H1 (cell line): ENCODE data around the gene ZNF101. TPM values are rescaled to one million over a fixed set of nuclear protein-coding genes. Genes with fewer than 3 reads are reported as not detected.

ENCODE experiments used
- CTCF ChIA-PET: fragments of 300-600 bp; sonication (Branson Sonifier 250); formaldehyde crosslinking; loops from one replicate; lab custom pipeline; 2021; ENCODE audit not compliant: partially characterized antibody; lab: Charles Lee
- POLR2A ChIA-PET: fragments of 300-600 bp; sonication (Branson Sonifier 250); formaldehyde crosslinking; loops from one replicate; lab custom pipeline; 2021; ENCODE audit warnings: inconsistent platforms; ENCODE audit not compliant: partially characterized antibody; lab: Charles Lee
- DNase-seq, 2 experiments: peaks; one replicate each; pipeline versions ENCODE4 v3.0.0 to v3.0.0-alpha.2; 2010 to 2022; ENCODE audit warnings: low spot score in 2 of 2, low read depth in 1 of 2, mixed read lengths in 1 of 2
- FAIRE-seq: peaks from 2 replicates; lab custom pipeline; 2011; peaks lifted over from hg19 to GRCh38; lab: Jason Lieb, UNC
- H2AFZ ChIP-seq: 2 replicates; pipeline ENCODE4 v1.8.1; 2012; ENCODE audit warnings: low read length, inconsistent platforms
- H2AK5ac ChIP-seq: 2 replicates; pipeline ENCODE4 v1.6.1; 2013; ENCODE audit warnings: low read depth, low read length
- H2BK120ac ChIP-seq: replicated peaks from 2 replicates; pipeline ENCODE3; 2013; ENCODE audit warnings: low read depth, low read length, inconsistent platforms
- H2BK12ac ChIP-seq: 2 replicates; pipeline ENCODE4 v1.6.1; 2013; ENCODE audit warnings: low read depth, low read length
- H2BK15ac ChIP-seq: 2 replicates; pipeline ENCODE4 v1.6.1; 2013; ENCODE audit warnings: low read length
- H2BK20ac ChIP-seq: 2 replicates; pipeline ENCODE4 v1.6.1; 2013; ENCODE audit warnings: low read length
- H2BK5ac ChIP-seq: 2 replicates; pipeline ENCODE4 v1.6.1; 2013; ENCODE audit warnings: low read depth, low read length
- H3K14ac ChIP-seq: 2 replicates; pipeline ENCODE4 v1.6.1; 2013; ENCODE audit warnings: inconsistent platforms; ENCODE audit not compliant: insufficient read length
- H3K18ac ChIP-seq: 2 replicates; pipeline ENCODE4 v1.6.1; 2013; ENCODE audit warnings: low read length; ENCODE audit errors: extremely low read depth
- H3K23ac ChIP-seq: 2 replicates; pipeline ENCODE4 v1.6.1; 2013; ENCODE audit warnings: inconsistent platforms; ENCODE audit not compliant: insufficient read length
- H3K23me2 ChIP-seq: 2 replicates; pipeline ENCODE4 v1.6.1; 2013; ENCODE audit warnings: low read depth, low read length
- H3K27ac ChIP-seq: 2 replicates; pipeline ENCODE4 v1.6.1; 2011; ENCODE audit warnings: low read depth, low read length, inconsistent platforms
- H3K27me3 ChIP-seq, 4 experiments: replicated peaks in 1 of 4; 1 replicate in 1 of 4; 2 replicates in 3 of 4; pipeline versions ENCODE4 v1.6.1 to v1.8.1; 2011 to 2013; ENCODE audit warnings: low read length in 3 of 4, mild to moderate bottlenecking in 3 of 4, inconsistent platforms in 2 of 4, mixed read lengths in 2 of 4, moderate library complexity in 1 of 4; ENCODE audit not compliant: control insufficient read depth in 3 of 4, insufficient read depth in 3 of 4; ENCODE audit errors: extremely low read depth in 1 of 4
- H3K36me3 ChIP-seq, 4 experiments: 2 replicates each; pipeline versions ENCODE4 v1.6.1 to v1.8.1; 2011 to 2013; ENCODE audit warnings: mild to moderate bottlenecking in 4 of 4, low read length in 3 of 4, moderate library complexity in 2 of 4, control low read depth in 1 of 4, inconsistent platforms in 1 of 4; ENCODE audit not compliant: insufficient read depth in 4 of 4, control insufficient read depth in 2 of 4
- H3K4ac ChIP-seq: replicated peaks from 2 replicates; pipeline ENCODE3; 2013; ENCODE audit warnings: low read length, low read depth, mixed read lengths, inconsistent platforms; ENCODE audit not compliant: insufficient read length
- H3K4me1 ChIP-seq, 4 experiments: replicated peaks in 1 of 4; 1 replicate in 1 of 4; 2 replicates in 3 of 4; pipeline versions ENCODE4 v1.6.1 to v1.8.1; 2011 to 2013; ENCODE audit warnings: low read length in 3 of 4, inconsistent platforms in 2 of 4, mixed read lengths in 1 of 4; ENCODE audit not compliant: insufficient read depth in 4 of 4, control insufficient read depth in 3 of 4
- H3K4me2 ChIP-seq, 2 experiments: 2 replicates each; pipeline versions ENCODE4 v1.6.1 to v1.8.1; 2011 to 2013; ENCODE audit warnings: low read depth in 2 of 2, low read length in 2 of 2, control low read depth in 1 of 2, inconsistent platforms in 1 of 2, mild to moderate bottlenecking in 1 of 2; ENCODE audit not compliant: insufficient read depth in 1 of 2
- H3K4me3 ChIP-seq, 4 experiments: fragments of 200-600, 300-600 bp in 1 of 4; sonication (generic), shearing (Covaris generic), sonication (Bioruptor Twin) in 1 of 4; 2 replicates each; pipeline versions ENCODE4 v1.5.1 to v1.8.1; 2011 to 2016; ENCODE audit warnings: low read length in 4 of 4, low read depth in 3 of 4, control low read depth in 2 of 4, inconsistent platforms in 2 of 4, mild to moderate bottlenecking in 2 of 4, mixed read lengths in 1 of 4, moderate library complexity in 1 of 4; ENCODE audit not compliant: insufficient read depth in 2 of 4; ENCODE audit errors: extremely low read depth in 1 of 4
- H3K56ac ChIP-seq: replicated peaks from 2 replicates; pipeline ENCODE3; 2013; ENCODE audit warnings: low read depth, mild to moderate bottlenecking, mixed read lengths, low read length, inconsistent platforms; ENCODE audit not compliant: insufficient read length
- H3K79me1 ChIP-seq: 2 replicates; pipeline ENCODE4 v1.6.1; 2013; ENCODE audit warnings: low read depth, low read length, control low read depth
- H3K79me2 ChIP-seq, 2 experiments: 2 replicates each; pipeline versions ENCODE4 v1.6.1 to v1.8.1; 2012 to 2013; ENCODE audit warnings: low read length in 2 of 2, mild to moderate bottlenecking in 2 of 2, inconsistent platforms in 1 of 2; ENCODE audit not compliant: insufficient read depth in 2 of 2, control insufficient read depth in 1 of 2
- H3K9ac ChIP-seq, 4 experiments: replicated peaks in 1 of 4; 1 replicate in 1 of 4; 2 replicates in 3 of 4; pipeline versions ENCODE4 v1.6.1 to v1.8.1; 2011 to 2013; ENCODE audit warnings: low read depth in 3 of 4, low read length in 3 of 4, control low read depth in 2 of 4, mild to moderate bottlenecking in 2 of 4, moderate library complexity in 2 of 4, inconsistent platforms in 1 of 4; ENCODE audit errors: extremely low read depth in 1 of 4
- H3K9me3 ChIP-seq, 2 experiments: 2 replicates each; pipeline versions ENCODE4 v1.6.1 to v1.8.1; 2012 to 2013; ENCODE audit warnings: mild to moderate bottlenecking in 2 of 2, moderate library complexity in 2 of 2, control low read depth in 1 of 2, inconsistent platforms in 1 of 2, low read depth in 1 of 2, low read length in 1 of 2, mixed read lengths in 1 of 2; ENCODE audit not compliant: insufficient read depth in 2 of 2
- H4K20me1 ChIP-seq, 2 experiments: replicated peaks in 1 of 2; 2 replicates each; pipeline versions ENCODE3 to v1.8.1; 2011 to 2013; ENCODE audit warnings: inconsistent platforms in 2 of 2, low read length in 2 of 2, mild to moderate bottlenecking in 1 of 2; ENCODE audit not compliant: insufficient read depth in 2 of 2, control insufficient read depth in 1 of 2
- H4K5ac ChIP-seq: 2 replicates; pipeline ENCODE4 v1.6.1; 2013; ENCODE audit warnings: low read length, low read depth, mixed read lengths, inconsistent platforms; ENCODE audit not compliant: insufficient read length
- H4K8ac ChIP-seq: 2 replicates; pipeline ENCODE4 v1.8.0; 2013; ENCODE audit warnings: mild to moderate bottlenecking, moderate library complexity, low read length, inconsistent platforms; ENCODE audit not compliant: insufficient read depth; ENCODE audit errors: extremely low read depth
- H4K91ac ChIP-seq: replicated peaks from 2 replicates; pipeline ENCODE3; 2013; ENCODE audit warnings: low read length, mixed read lengths, inconsistent platforms; ENCODE audit not compliant: insufficient read length
- CBX8 ChIP-seq: fragments of 300-800, 300-1000 bp; sonication (generic); IDR thresholded peaks from 2 replicates; pipeline ENCODE4 v1.7.1; 2016; ENCODE audit warnings: low read depth, low read length, borderline replicate concordance
- CREB1 ChIP-seq: IDR thresholded peaks from 2 replicates; pipeline ENCODE4 v1.6.1; 2012; ENCODE audit warnings: inconsistent platforms
- CTBP2 ChIP-seq: IDR thresholded peaks from 2 replicates; pipeline ENCODE4 v1.7.0; 2011; ENCODE audit warnings: borderline replicate concordance, mild to moderate bottlenecking, moderate library complexity, mixed read lengths, low read length; ENCODE audit not compliant: insufficient read depth, insufficient read length
- CTCF ChIP-seq, 3 experiments: IDR thresholded peaks; 1 replicate in 2 of 3; 2 replicates in 1 of 3; pipeline versions ENCODE4 v1.5.1 to v1.6.1; 2011; ENCODE audit warnings: low read length in 3 of 3, mild to moderate bottlenecking in 3 of 3, inconsistent platforms in 2 of 3, low read depth in 1 of 3, moderate library complexity in 1 of 3; ENCODE audit not compliant: insufficient read depth in 1 of 3; ENCODE audit errors: control extremely low read depth in 1 of 3
- HDAC6 ChIP-seq: IDR thresholded peaks from one replicate; pipeline ENCODE4 v1.7.1; 2012; ENCODE audit warnings: low read depth, mild to moderate bottlenecking, inconsistent platforms, low read length, moderate library complexity
- ZNF274 ChIP-seq: IDR thresholded peaks from 2 replicates; pipeline ENCODE4 v1.7.0; 2012; ENCODE audit warnings: low read length, borderline replicate concordance; ENCODE audit errors: extremely low read depth
- WGBS, 2 experiments: shearing (Covaris generic) in 1 of 2; methylation state at CpG; one replicate each; pipeline versions ENCODE4 v1.1.6 to v1.1.7; 2013 to 2015; ENCODE audit warnings: low lambda C conversion rate in 2 of 2, mixed read lengths in 2 of 2, inconsistent platforms in 1 of 2, low coverage in 1 of 2, missing lambda C conversion rate in 1 of 2; ENCODE audit not compliant: insufficient replicate concordance in 2 of 2, insufficient coverage in 1 of 2, insufficient read length in 1 of 2; ENCODE audit errors: extremely low coverage in 1 of 2, missing lambda C conversion rate in 1 of 2; 5-methylcytosine and 5-hydroxymethylcytosine counted together
- polyA plus RNA-seq, 7 experiments: library from polyadenylated mRNA; depleted of rRNA in 3 of 7; stranded (reverse) in 5 of 7; unstranded in 2 of 7; fragments of >200 nt in 5 of 7; fragments of 200-250 nt in 2 of 7; gene quantifications; 1 replicate in 5 of 7; 2 replicates in 1 of 7; 4 replicates in 1 of 7; pipeline versions ENCODE4 v1.2.1 to v1.2.3, GENCODE V29; 2011 to 2013; ENCODE audit warnings: missing spikeins in 2 of 7, mixed read lengths in 2 of 7
- total RNA-seq: library from RNA; stranded (reverse); fragmentation: NEBNext Ultra II Directional; extraction: Animal tissue kit (Norgen Biotek cat#: 25700); gene quantifications from 2 replicates; pipeline ENCODE4 v1.2.1, GENCODE V29; 2021
- TF ChIP-seq, protein P1 (sequence below): IDR thresholded peaks from 2 replicates; pipeline ENCODE4 v1.6.1; 2012; ENCODE audit warnings: inconsistent platforms

ZNF101 gene
- total and polyA plus RNA-seq, 2 of the 8 experiments (the other 6 are each of a cell fraction or from before 2014, with no cell fraction given): 13.0 to 50.9 TPM

DNA sequence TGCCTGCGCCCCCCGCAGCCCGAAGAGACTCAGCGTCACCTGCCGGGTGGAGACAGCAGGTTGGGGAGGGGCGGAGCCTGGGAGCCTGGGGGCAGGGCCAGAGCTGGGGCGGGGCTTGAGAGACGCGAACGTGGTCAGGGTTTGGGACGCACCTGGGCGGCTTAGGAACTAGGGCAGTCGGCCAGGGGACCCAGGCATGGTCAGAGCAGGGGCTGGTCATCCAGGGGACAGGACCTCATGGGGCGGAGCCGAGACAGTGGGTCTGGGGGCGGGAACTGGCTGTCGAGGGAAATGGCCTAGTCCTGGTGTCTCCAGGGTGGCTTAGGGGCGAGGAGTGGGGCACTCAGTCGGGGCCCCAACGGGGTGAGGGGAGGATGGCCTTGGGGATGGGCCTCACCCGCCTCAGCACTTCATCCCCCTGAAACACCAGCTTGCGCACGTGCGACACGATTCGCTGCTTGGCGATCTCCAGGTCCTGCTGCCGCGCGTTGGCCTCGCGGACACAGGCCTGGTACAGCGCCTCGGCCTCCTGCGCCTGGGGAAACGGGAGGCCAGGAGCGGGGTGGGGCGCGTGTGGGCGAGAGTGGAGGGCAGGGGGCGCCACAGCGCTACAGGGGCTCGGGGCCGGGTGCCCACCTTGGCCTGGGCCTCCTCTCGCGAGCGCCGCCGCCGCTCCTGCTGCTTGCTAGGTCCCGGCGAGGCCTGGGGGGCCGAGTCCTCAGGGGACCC, 31.0 kb upstream of the ZNF101 start:
- Histone ChIP-seq H3K79me1 (no peaks in the 10 kb centered on the region), H3K23ac (no peak overlapping the region), H2BK120ac (no peak overlapping the region), H3K9ac (no peak overlapping the region), H3K79me2 (no peaks in the 10 kb centered on the region), H3K56ac (peak overlapping the region; percentile 30), H3K4me1 (peaks cover 0 to 10% (median 8%) of the 10 kb centered on the region in 4 experiments; a peak in 6 of 7 replicates), H4K91ac (peak overlapping the region; percentile 88), H3K36me3 (peaks cover 4 to 12% (median 11%) of the 10 kb centered on the region in 4 experiments; a peak in 7 of 8 replicates), H3K14ac (no peak overlapping the region), H2AK5ac (no peak overlapping the region), H4K20me1 (peaks cover 0 to 9% of the 10 kb centered on the region in 2 experiments), H2BK15ac (no peak overlapping the region), H3K4me3 (peak overlapping the region in 1 of 4 experiments; percentile 45; a peak in 2 of 8 replicates), H2BK12ac (peak overlapping the region; percentile 94; the same call in 1 of the 2 replicates), H4K5ac (peak overlapping the region; percentile 77), H3K27me3 (no peaks in the 10 kb centered on the region), H3K4ac (no peak overlapping the region), H2BK20ac (no peak overlapping the region), H3K18ac (peak overlapping the region; percentile 87; the same call in 1 of the 2 replicates), H3K23me2 (peaks cover under 1% of the 10 kb centered on the region; the same call in 1 of the 2 replicates), H3K27ac (no peak overlapping the region), H4K8ac (no peak overlapping the region; the same call in 1 of the 2 replicates), H3K9me3 (no peaks in the 10 kb centered on the region), H2BK5ac (peak overlapping the region; percentile 73; the same call in 1 of the 2 replicates), H2AFZ (peak overlapping the region; percentile 19; the same call in 1 of the 2 replicates), H3K4me2 (peak overlapping the region; percentile 50 to 54)
- no peak for FAIRE-seq
- 77% methylated on average over 35 of the region's 53 CpGs; no CpG with 5 or more reads in 1 of the 2 experiments for WGBS, 2 experiments
- CTCF ChIA-PET: interaction anchor here (0.7 to 2.1 kb wide), 5 partner anchors 17 to 105 kb away, joined by 3 to 7 read pairs (median 3); no protein-coding TSS in a partner anchor
- peak in 1 of 2 experiments; percentile 97 for DNase-seq
- POLR2A ChIA-PET: interaction anchor here (0.6 to 2.8 kb wide), 6 partner anchors 9 to 108 kb away, joined by 3 to 11 read pairs (median 3); partner anchors contain the start of gene LPAR2
- TF ChIP-seq CTBP2 (no peak), CBX8 (no peak), ZNF274 (no peak), CTCF (IDR thresholded peaks at IDR 0.05; ENCODE audit: control extremely low read depth in 1 of 3, insufficient read depth in 1 of 3, low read depth in 1 of 3, low read length in 3 of 3) (peak; percentile 40 to 51 (median 45)), HDAC6 (no peak), CREB1 (0 out of 2 replicates have a peak, but pooled peaks have one; percentile 7)
- TF ChIP-seq, protein P1, sequence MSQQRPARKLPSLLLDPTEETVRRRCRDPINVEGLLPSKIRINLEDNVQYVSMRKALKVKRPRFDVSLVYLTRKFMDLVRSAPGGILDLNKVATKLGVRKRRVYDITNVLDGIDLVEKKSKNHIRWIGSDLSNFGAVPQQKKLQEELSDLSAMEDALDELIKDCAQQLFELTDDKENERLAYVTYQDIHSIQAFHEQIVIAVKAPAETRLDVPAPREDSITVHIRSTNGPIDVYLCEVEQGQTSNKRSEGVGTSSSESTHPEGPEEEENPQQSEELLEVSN: no peak; the same call in 1 of the 2 replicates
